Endothelial cell of umbilical vein (primary cell): ENCODE measurements around the gene ARNT2. TPM values are rescaled to one million over a fixed set of nuclear protein-coding genes. Genes with fewer than 3 reads are reported as not detected.

Experiments
- BruUV-seq: library from RNA; stranded (reverse); fragments of 400-500 nt; replicated peaks from 2 replicates; lab custom pipeline; 2021; lab: Mats Ljungman, UMichigan
- CTCF ChIA-PET: fragments of 300-600, 350-600 bp; sonication (Branson Sonifier 250); formaldehyde crosslinking; loops from one replicate; lab custom pipeline; 2021; ENCODE audit warnings: antibody characterized with exemption, inconsistent platforms; lab: Charles Lee
- POLR2A ChIA-PET: fragments of 300-600, 350-600 bp; sonication (Branson Sonifier 250); formaldehyde crosslinking; loops from one replicate; lab custom pipeline; 2021; ENCODE audit warnings: antibody characterized with exemption, inconsistent platforms; lab: Charles Lee
- DNase-seq: peaks from one replicate; pipeline ENCODE4 v3.0.0-alpha.2; 2011; ENCODE audit warnings: low read depth, low spot score
- FAIRE-seq: peaks from 2 replicates; lab custom pipeline; 2011; peaks lifted over from hg19 to GRCh38; lab: Jason Lieb, UNC
- H2AFZ ChIP-seq: 2 replicates; pipeline ENCODE4 v1.6.0; 2012; ENCODE audit warnings: low read depth, low read length, control low read depth, inconsistent platforms
- H3K27ac ChIP-seq: 2 replicates; pipeline ENCODE4 v1.5.1; 2011; ENCODE audit warnings: low read depth, mild to moderate bottlenecking, control low read depth, low read length, moderate library complexity; ENCODE audit not compliant: insufficient read depth
- H3K27me3 ChIP-seq, 2 experiments: 2 replicates each; pipeline versions ENCODE4 v1.6.0 to v1.6.1; 2011; ENCODE audit warnings: low read length in 2 of 2, mixed read lengths in 1 of 2; ENCODE audit not compliant: control insufficient read depth in 2 of 2, insufficient read depth in 2 of 2
- H3K36me3 ChIP-seq, 2 experiments: 2 replicates in 1 of 2; 3 replicates in 1 of 2; pipeline ENCODE4 v1.5.1; 2011; ENCODE audit warnings: low read length in 2 of 2, mild to moderate bottlenecking in 1 of 2, moderate library complexity in 1 of 2; ENCODE audit not compliant: control insufficient read depth in 2 of 2, insufficient read depth in 2 of 2; ENCODE audit errors: extremely low read depth in 1 of 2
- H3K4me1 ChIP-seq: 3 replicates; pipeline ENCODE4 v1.5.1; 2011; ENCODE audit warnings: mild to moderate bottlenecking, low read length; ENCODE audit not compliant: control insufficient read depth, insufficient read depth; ENCODE audit errors: extremely low read depth
- H3K4me2 ChIP-seq: 2 replicates; pipeline ENCODE4 v1.6.1; 2011; ENCODE audit warnings: low read length, control low read depth, mixed read lengths; ENCODE audit not compliant: insufficient read depth
- H3K4me3 ChIP-seq, 3 experiments: fragments of 200-600 bp in 1 of 3; sonication (generic), shearing (Covaris generic) in 1 of 3; replicated peaks in 1 of 3; 2 replicates each; pipeline ENCODE4 v1.5.1; 2011 to 2016; ENCODE audit warnings: control low read depth in 3 of 3, low read length in 3 of 3, mild to moderate bottlenecking in 2 of 3, inconsistent platforms in 1 of 3, low read depth in 1 of 3, moderate library complexity in 1 of 3; ENCODE audit not compliant: insufficient read depth in 1 of 3
- H3K79me2 ChIP-seq: 2 replicates; pipeline ENCODE4 v1.6.0; 2012; ENCODE audit warnings: low read length, inconsistent platforms; ENCODE audit not compliant: control insufficient read depth, insufficient read depth
- H3K9ac ChIP-seq: replicated peaks from 2 replicates; pipeline ENCODE3; 2011; ENCODE audit warnings: low read length, control low read depth; ENCODE audit not compliant: insufficient read depth; ENCODE audit errors: extremely low read depth
- H3K9me1 ChIP-seq: replicated peaks from 3 replicates; pipeline ENCODE4 v1.6.0; 2011; ENCODE audit warnings: mild to moderate bottlenecking, low read length; ENCODE audit not compliant: control insufficient read depth, insufficient read depth; ENCODE audit errors: extremely low read depth
- H3K9me3 ChIP-seq: replicated peaks from 2 replicates; pipeline ENCODE4 v1.5.1; 2012; ENCODE audit warnings: low read length, inconsistent platforms; ENCODE audit not compliant: control insufficient read depth, insufficient read depth
- H4K20me1 ChIP-seq: replicated peaks from 2 replicates; pipeline ENCODE3; 2011; ENCODE audit warnings: mild to moderate bottlenecking, low read length; ENCODE audit not compliant: control insufficient read depth, insufficient read depth; ENCODE audit errors: extremely low read depth
- GATA2 ChIP-seq: IDR thresholded peaks from 2 replicates; pipeline ENCODE4 v1.7.0; 2011; ENCODE audit warnings: low read depth, mild to moderate bottlenecking, moderate library complexity, mixed read lengths, low read length; ENCODE audit not compliant: insufficient read length, insufficient read depth
- JUN ChIP-seq: IDR thresholded peaks from 2 replicates; pipeline ENCODE4 v1.6.1; 2011; ENCODE audit warnings: borderline replicate concordance, low read depth; ENCODE audit not compliant: insufficient read length, insufficient read depth
- MYC ChIP-seq: IDR thresholded peaks from one replicate; pipeline ENCODE4 v1.6.1; 2011; ENCODE audit warnings: mild to moderate bottlenecking, low read depth, low read length
- POLR2A ChIP-seq: IDR thresholded peaks from 2 replicates; pipeline ENCODE4 v1.6.1; 2012; ENCODE audit warnings: low read depth, mild to moderate bottlenecking, control low read depth, low read length
- POLR2AphosphoS5 ChIP-seq: IDR thresholded peaks from 2 replicates; pipeline ENCODE4 v1.6.1; 2012; ENCODE audit warnings: low read depth, mild to moderate bottlenecking, control low read depth, low read length, moderate library complexity; ENCODE audit not compliant: insufficient read depth
- dilution Hi-C: fragments of 300-500 bp; cut with MboI; formaldehyde crosslinking; loops from one replicate; pipeline ENCODE4 v1.15.0; 2019; ENCODE audit warnings: low sequenced_read_pairs; ENCODE audit not compliant: extremely low pct_ligation_motif_present
- intact Hi-C: fragments of 100-400 bp; cut with micrococcal nuclease; formaldehyde crosslinking; loops from one replicate; pipeline ENCODE4 v1.10.0; 2022
- polyA plus RNA-seq, 4 experiments: library from polyadenylated mRNA; depleted of rRNA in 3 of 4; stranded (reverse) in 3 of 4; unstranded in 1 of 4; fragments of >200 nt; gene quantifications; 2 replicates each; pipeline versions ENCODE4 v1.2.1 to v1.2.3, GENCODE V29; 2011 to 2012; ENCODE audit warnings: missing spikeins in 1 of 4
- total RNA-seq: library from RNA; stranded (reverse); gene quantifications from 2 replicates; pipeline ENCODE4 v1.2.3, GENCODE V29; 2021

The ARNT2 gene
- total and polyA plus RNA-seq, 2 donors (not counting 3 experiments of a cell fraction or from before 2014, with no cell fraction given) = 0.03 to 0.20 TPM

GRCh38 chr15:80578871-80579270 is 174.7 kb downstream of the ARNT2 start:
- intact Hi-C loops = no loop called here
- no peak for FAIRE-seq
- Histone ChIP-seq H3K4me2 (no peak overlapping the region), H3K36me3 (no peaks in the 10 kb centered on the region), H3K27ac (no peak overlapping the region), H3K9ac (no peak overlapping the region), H3K9me3 (no peaks in the 10 kb centered on the region), H2AFZ (no peak overlapping the region), H3K27me3 (peaks cover 2 to 4% of the 10 kb centered on the region in 2 experiments), H3K9me1 (no peaks in the 10 kb centered on the region), H3K79me2 (no peaks in the 10 kb centered on the region), H3K4me1 (no peaks in the 10 kb centered on the region), H4K20me1 (no peaks in the 10 kb centered on the region), H3K4me3 (no peak overlapping the region)
- POLR2A ChIA-PET = no interaction called here
- CTCF ChIA-PET = interaction anchor here (0.6 to 7.2 kb wide), 7 partner anchors 10 to 200 kb away, joined by 3 to 49 read pairs (median 5); partner anchors contain the start of gene CEMIP
- no TSS peak for BruUV-seq
- TF ChIP-seq POLR2AphosphoS5 = no peak
- no peak for TF ChIP-seq POLR2A
- TF ChIP-seq JUN = no peak
- no peak for TF ChIP-seq GATA2
- TF ChIP-seq MYC = no peak
- DNase-seq = no peak
- dilution Hi-C loops = no loop called here

DNA sequence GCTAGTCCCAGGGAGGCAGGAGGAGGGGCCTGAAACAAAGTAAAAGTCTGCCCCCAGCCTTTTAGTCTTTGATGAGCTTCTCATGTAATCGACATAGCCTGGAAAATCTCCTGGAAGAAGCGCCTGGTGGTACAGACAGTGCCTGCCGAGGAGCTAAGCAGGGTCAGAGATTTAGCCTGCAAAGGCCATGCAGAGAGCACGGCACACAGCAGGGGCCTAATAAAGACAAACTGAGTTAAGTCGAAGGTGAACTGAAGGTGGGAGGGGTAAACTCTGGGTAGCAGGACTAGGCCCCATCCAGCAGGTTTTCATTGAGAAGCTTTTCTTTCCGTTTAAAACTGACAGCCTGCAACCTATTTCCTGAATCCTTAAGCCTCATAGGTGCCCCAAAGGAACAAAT is 175.4 kb downstream of the ARNT2 start:
- no peak overlapping the region for H2AFZ ChIP-seq
- H3K27me3 ChIP-seq = peaks cover 0 to 2% of the 10 kb centered on the region in 2 experiments
- ChIA-PET POLR2A (no interaction called here), CTCF (interaction anchor here (0.6 to 7.2 kb wide), 9 partner anchors 9 to 687 kb away, joined by 3 to 49 read pairs (median 4); partner anchors contain the start of gene CEMIP)
- no peak for TF ChIP-seq POLR2AphosphoS5
- FAIRE-seq (no peak), DNase-seq (no peak)
- H3K4me3 ChIP-seq = no peak overlapping the region
- H3K4me2 ChIP-seq = no peak overlapping the region
- H3K36me3 ChIP-seq = no peaks in the 10 kb centered on the region
- H3K79me2 ChIP-seq = no peaks in the 10 kb centered on the region
- no peaks in the 10 kb centered on the region for H4K20me1 ChIP-seq
- dilution Hi-C loops = no loop called here
- BruUV-seq = no TSS peak
- no peaks in the 10 kb centered on the region for H3K4me1 ChIP-seq
- H3K9me3 ChIP-seq = no peaks in the 10 kb centered on the region
- H3K27ac ChIP-seq = no peak overlapping the region
- no peak overlapping the region for H3K9ac ChIP-seq
- H3K9me1 ChIP-seq = no peaks in the 10 kb centered on the region
- intact Hi-C loops = no loop called here
